NCI-H1436 (cell line): ENCODE measurements around the gene EFNB2.

ENCODE experiments used
- DNase-seq: peaks from one replicate; lab custom pipeline; 2025; lab: John Stamatoyannopoulos, UW

The EFNB2 gene

DNA sequence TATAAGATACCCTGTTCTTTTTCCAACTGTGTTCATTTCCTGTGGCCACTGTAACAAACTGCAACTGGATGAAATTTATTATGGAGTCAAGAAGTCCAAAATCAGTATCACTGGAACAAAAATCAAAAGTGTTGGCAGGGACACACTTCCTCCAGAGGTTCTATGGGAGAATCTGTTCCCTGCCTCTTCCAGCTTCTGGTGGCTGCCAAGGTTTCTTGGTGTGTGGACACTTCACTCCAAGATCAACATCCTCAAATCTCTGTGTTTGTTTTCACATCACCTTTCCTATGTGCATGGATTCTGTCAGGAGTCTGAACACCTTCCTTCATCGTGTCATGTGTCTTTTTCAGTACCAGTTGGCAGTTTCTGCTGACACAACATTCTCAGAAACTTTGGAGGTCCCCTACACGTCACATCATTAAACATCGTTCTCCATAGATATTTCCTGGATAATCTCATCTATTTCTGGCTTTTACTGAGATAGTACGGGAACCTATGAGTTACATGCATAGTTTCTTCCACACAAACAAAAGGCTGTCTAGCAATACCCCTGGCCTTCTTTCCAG, 15.2 kb upstream of the EFNB2 start:
- DNase-seq = no peak

DNA sequence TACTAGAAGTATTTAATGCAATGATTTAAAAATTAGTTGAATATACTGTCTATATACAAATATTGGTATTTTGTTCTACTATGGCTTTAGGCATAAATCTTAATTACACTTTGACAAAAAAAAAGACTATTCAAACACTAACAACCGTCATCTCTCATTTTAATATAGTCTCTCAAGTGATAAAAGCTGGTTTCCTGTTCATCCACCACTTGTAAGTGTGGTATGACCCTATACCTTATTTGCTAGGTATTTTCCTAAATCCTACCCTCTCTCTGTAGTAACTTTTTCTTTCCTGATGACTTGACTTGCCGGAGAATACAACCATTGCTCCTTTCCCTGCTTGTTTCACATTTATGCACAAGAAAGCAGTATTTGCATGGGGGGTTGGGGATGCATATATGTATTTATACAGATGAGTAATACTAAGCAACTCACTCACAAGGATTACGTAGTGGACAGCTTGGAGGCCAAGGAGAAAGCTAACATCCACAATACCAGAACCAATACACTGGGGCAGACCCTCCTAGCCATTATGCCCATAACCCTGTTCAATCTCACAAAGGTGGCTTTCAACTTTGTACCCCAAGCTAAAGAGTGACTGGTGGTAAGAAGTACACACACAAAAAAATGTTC, 12.7 kb upstream of the EFNB2 start:
- DNase-seq = no peak

DNA sequence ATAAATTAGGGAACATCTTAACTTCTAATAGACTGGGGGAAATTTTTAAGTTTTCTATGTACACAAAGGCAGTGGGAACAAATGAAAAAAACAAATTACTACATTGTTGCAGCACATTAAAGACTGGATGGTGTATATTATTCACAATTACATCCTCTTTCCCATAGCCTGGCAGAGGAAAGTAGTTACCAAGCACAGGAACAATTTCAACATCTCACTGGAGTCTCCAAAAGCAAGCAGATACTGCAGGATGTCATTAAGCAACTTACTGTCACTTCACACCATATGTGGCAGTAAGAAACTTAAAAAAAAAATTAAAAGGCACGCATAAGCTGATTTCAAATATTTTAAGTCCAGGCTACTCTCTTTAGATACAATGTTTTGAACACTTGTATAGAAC, 6.4 kb upstream of the EFNB2 start:
- DNase-seq = no peak

DNA sequence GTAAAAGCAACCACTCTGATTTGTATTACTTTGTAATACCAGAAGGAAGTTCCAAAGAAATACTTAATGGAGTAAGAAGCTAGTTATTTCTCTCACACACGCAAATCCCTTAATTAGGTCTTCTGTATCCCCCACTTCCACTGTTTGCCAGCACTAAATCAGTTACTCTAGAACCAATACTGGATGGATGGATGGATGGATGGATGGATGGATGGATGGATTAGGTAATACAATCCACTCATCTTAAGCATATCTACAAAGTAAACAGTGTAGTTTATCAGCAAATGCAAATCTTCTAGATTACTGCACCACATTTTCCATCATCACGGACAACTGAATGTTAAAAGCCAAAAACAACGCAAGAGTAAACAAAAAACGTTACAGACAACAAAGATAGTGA, 5.2 kb upstream of the EFNB2 start:
- no peak for DNase-seq

DNA sequence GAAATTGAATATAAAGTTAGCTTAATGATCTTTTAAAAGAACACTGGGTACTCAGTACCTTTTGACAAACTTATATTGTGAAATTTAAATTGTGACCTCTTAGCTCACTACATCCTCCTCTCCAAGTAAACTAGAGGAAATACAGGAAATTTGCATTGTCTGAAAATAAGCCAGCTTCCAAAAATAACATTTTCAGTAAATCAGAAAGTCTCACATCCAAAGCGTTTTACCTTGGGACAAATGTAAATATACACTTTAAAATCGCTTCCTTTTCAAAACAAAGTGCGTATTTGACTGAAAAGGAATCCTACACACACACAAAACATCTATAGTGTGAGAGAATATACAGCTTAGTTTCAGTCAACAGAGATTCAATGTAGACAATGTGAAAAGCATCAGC, 2.1 kb upstream of the EFNB2 start:
- DNase-seq = no peak

DNA sequence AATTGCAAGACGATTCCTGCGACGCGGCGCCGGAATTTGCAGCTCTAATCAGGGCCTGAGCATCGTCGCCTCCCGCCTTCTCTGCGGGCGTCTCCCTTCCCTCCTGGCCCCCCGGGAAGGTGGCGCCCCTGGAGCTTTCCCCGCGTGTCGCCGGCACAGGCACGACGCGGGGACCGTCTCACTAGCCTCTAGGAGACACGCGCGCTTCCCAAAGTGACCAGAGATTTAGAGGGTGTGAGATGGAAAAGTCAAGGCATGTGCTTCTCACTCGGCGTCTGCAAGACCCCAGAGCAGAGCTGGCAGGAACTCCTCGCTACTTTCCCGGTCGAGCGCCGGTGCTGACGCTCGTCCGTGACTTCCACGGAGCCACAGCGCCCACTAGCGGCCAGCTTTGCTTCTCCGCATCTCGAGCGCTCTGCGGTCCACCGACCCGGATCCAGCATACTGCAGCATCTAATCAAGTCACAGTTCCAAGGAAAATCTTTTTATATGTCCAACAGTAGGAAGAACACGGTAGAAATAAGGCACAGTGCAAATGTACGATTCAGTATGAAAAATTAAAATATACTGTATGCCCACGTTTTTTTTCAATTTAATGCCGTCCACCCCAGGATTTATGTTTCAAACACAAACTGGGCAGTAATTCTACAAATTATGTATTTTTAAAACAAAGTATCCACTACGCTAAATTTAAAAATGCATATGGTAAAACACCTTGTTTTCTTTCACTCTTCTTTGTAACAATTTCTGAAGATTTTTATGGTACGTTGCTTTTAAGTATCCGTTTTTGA, 977 bp upstream of the EFNB2 start:
- DNase-seq = peak; percentile 88

DNA sequence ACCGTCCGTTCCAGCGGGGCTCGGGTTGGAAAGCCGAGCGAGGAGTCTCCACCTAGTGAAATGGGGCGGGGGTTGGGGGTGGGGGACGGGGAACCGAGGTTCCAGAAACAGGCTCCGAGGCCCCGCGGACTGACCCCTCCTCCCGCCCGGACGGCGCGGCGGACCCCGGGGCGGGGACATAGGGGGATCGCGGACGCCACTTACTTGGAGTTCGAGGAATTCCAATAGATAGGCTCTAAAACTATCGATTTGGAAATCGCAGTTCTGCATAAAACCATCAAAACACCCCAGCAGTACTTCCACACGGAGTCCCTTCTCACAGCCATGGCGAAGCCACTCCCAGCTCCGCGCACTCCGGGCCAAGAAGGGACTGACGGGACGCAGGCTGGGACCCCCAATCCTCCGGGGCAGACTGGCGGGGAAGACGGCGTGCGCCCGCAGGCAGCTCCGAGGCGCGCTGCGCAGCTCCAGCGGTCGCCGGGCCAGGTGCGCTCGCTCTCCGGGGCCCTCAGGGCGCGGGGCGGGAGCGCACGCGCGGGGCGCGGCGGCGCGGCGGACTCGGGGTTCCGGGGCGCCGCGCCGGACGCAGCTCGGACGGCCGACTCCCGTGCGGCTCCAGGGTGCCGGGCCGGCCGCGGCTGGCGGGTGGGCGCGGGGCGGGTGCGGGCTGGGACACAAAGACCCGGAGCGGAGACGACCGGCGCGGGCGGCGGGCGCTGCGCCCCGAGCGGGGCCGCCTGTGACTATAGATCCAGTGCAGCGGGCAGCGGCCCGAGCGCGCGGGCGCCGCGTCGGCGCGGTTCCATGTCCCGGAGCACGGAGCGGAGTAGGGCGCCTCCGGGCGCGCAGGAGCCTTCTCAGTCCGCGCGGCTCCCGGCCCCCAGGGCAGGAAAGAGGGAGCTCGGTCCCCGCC, 567 bp downstream of the EFNB2 start:
- no peak for DNase-seq

DNA sequence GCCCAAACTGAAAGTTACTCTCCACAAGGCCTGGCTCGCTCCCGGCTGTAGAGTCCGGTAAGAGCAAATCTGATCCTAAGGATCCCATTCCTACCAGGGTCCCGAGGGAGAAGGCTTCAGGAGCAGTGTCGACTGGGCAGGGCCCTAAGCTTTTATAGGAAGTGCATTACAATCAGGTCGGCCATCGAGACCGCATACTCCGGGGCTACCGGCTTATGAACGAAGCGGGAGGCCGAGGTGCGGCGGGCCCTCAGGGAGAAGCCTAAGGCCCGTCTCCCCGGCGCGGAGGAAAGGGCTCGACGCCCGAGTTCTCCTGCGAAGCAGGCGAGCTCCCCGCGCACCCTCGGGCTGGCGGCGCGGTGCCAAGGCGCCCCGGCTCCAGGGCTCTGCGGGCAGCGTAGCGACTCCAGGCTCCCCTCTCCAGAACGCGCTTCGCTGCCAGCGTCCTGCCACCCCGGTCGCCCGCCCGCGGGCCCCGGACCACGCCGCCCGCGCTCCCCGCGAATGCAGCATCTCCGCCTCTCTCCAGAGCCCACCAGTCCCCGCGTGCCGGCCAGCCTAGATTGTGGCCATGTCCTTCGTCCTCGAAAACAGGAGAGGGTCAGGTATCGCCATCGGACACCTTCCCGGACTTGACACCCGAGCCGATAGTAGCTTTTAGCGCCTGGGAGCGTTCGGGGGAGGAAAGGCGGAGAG, 1.4 kb downstream of the EFNB2 start:
- peak; percentile 27 for DNase-seq

DNA sequence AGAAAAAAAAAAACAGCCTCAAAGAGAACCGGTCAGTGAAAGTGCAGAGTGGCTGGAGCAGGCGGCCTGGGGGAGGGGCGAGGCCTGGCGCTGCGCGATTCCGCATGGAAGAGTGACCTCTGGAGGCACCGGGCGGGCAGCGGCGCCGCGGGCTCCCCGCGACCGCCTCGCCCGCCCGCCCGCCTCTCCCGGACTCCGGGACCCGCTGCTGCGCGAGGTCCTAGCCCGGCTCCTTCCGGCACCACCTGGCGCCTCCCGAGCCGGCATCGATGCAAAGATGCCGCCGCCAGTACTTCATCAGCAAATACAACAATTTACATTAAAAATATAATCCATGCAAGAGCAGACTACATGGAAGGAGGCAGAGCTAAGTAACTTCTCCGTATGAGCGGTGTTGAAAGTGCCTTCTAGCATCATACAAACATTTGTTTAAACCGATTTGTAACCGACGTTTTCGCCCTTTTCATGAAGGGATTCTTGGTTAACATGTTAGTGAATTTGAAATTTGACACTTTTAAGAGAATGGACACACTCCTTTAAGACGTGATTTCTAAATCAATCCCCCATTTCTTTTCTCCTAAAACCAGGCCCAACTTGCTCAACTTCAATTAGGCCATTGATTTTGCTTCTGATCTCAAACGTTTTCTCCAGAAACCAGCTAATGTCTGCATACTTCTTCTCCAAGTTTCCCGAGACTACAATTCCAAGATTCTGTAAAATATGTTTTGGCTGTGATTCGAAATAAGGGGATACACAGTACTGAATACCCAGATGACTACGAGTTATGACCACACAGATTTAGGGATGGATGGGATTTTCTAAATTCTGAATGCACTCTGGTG, 2.1 kb downstream of the EFNB2 start:
- DNase-seq = peak; percentile 51

DNA sequence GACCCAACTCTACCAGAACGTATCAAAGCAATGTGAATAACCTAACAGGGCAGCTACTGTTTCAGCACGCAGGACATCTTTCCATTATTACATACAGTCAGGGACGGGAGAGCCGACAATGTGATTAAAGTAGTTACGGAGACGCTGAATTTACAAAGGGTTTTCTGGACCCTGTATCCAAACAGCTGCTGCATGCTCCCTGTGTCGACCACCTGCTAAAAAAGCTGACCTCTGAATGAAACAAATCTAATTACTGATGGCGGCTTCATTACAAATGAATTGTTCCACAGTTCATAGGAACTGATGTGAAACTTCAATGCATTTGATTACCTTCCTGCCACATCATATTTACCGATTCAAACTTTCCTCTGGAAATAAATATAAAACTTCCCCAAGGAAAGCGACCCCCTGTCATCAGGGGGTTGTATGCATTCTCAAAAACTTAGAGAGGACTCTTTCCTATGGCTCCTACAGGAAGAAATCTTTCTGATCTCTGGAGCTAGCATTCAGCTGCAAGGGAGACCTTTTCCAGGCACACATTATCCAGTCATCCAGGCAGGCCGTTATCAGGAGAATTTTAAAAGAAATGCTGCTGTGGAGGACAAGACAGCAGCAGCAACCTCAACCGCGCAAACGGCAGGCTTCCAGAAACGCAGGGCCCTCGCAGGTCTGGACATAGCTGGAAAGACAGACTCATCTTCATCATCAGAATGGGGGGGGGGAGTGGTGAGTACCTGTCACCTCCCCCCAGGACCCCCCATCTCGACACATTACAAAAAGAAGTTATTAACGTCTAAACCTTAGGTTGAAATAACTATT, 3.1 kb downstream of the EFNB2 start:
- no peak for DNase-seq

DNA sequence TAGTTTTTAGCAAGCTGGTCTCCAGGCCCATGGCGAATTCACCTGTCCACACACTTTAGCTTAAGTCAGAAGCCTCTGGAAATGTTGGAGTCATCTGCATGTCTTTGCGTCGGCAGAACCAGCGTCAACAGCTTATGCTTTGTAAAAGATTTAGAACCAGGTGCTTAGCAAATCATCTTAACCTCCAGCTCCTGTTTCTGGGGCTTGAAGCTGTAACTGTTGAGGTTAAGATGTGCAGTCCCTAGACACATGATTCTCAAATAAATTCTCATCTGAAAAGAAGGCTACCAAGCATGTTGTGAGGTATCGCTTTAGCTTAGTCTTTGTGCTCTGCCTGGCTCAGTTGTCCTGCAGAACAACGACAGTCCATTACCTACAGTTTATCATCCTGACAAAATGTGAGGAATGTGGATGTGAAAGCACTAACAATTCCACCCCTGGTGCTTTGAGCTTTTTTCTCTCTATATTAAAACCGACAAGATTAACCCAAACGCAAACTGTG, 4.4 kb downstream of the EFNB2 start:
- DNase-seq = no peak

DNA sequence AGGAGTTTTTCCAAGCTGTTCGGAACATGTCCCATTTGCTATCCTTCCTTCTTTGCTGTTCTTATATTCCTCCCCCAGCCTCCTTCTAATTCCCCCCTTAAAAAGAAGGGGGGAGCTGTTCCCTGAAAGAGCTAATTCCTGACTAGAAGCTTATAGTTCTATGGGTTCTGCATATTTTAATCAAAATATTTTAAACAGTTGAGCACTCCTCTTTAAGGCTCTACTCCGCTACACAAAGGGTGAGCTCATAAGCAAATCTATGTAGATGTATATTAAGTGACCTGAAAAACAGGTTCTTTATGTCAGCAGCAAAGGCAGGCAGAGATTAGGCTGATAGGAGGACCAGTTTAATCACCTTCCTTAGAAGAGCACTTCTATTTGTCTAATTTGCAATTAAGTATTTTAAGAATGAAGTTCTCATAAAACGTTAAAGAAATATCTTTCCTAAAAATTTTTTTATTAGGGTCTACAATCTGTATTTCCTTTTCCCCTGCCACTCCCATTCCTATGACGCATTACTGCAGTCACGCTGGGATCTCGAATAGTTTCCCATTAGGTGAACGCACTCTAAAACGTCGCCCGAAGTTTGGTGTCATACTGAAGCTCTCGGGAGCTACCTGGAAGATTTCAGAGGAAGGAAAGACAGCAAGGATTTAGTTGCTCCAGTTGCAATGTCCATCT, 5.2 kb downstream of the EFNB2 start:
- no peak for DNase-seq

DNA sequence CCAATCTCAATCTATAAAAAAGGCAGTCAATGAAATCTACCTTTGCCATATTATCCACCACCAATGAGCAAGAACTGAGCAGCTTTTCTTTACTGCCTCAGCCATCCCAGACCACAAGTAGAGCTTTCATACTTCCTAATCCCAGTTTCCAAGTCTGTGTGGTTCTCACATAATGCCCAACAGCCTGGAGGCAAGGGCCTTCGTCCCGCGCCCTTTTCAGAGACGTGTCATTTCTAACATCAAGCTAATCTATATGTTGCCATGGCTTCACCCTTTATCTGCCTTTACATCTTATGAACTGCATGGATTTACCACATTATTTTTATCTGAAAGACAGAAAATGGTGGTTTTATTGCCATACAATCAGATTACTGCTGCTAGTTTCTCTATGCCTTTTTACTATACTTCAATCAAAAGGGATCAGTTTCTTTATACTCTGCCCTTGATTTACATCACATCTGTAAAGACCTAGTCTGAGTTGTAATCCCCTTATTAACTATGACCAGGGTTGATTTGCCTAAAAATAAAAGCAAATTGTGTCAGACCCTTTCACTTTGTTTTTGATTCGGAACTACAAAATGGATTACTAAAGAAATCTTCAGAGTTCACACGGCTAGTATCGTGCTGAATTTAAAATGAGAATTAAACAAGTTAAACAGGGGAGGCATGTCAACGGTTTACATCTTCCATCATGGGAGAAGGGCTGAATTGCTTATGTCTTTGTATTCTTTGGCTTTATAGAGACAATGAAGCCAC, 5.9 kb downstream of the EFNB2 start:
- no peak for DNase-seq

DNA sequence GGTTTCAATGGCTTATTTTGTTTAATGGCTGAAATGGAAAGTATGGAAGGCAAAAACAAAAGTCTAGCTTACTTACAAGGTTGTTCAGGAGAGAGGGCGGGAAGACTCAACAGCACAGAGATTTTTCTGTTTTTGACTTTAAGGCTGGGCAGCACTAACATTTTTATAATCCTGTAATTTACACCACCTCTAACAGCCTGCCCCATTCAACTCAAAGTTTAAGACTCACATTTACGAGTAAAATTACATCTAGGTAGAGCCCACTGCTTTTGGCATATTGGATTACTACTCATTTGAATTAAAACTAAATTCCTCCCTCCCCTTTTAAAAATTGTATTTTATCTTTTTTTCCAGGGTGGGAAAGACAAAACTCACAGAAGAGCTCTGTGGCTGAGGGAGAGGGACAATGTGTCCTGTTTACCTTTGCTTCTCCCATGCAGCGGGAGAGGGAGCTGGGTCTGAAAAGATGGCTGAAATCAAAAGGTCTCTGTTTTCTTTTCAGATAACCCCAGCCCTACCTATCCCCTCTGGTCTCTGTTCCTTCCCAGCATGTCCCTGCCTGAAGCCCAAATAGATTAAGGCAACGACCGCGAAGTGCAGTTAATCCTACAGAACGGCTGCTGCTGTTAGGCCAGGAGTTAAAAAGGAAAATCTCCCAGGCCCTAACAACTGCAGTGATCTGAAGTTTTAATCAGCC, 6.6 kb downstream of the EFNB2 start:
- DNase-seq = no peak

DNA sequence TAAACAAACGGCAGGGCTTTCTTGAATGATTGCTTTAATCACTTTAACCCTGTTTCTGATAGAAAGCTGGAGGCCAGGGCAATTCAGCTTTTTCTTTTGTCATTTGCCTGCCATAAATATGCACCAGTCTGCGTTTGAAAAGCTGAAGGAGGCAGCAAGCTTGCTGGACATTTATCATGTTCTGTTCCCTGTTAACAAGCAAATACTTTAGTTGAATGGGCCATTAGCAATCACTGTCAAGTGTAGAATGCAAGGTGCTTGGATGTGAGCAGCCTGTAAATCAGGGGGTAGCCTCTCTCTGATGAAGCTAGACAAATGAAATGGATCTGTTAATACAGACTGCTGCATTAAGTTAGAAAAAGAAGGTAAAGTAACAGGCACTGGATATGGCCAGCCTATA, 7.6 kb downstream of the EFNB2 start:
- peak; percentile 19 for DNase-seq

DNA sequence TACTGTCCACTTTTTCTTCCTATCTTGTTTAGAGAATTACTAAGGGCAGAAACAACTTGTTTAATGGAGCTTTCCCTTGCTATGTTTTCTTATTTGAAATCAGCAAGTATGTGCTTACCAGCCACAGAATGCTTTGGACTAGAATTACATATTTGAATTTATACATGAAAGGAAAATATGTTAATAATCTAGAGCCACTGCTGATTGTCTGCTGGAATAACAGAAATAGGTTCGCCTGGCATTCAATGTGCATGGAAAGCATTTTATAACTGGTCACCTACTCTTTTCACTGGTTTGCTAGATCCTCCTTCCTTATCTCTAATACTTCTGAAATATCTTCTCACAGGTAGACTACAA, 8.0 kb downstream of the EFNB2 start:
- DNase-seq = no peak

DNA sequence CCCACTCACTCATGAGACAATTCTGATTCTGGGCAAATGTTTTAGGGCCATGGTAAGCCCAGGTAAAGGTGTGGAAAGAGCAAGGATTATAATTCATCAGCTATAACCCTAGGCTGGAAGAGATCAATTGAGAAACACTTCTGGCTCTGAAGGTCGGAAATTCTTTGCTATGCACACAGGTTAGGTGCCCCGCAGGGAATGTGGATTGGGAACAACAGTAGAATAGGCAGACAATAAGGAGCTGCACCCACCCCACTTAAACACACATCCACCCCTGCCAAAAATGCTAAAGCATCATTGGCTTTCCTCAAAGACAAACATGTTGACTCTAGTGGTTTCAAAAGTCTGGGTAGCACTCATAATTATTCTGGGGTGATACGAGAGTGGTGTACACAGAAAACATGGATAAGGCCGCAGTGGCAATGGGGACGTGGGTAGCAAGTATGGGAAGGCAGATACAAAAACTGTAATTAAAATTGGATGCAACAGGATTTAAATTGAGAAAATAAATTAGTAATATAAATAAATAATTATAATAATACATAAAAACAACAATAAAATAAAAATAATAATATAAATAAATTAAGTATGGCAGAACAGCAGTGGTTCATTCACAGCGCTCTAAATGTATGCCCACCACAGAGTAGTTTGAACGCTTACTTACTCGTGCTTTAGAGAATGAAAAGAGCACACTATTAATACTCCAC, 8.6 kb downstream of the EFNB2 start:
- DNase-seq = no peak
